ENCODE data around the gene ARL17B.
"Not testable (repeated sequence)": the region's sequence is repeated elsewhere in the genome, so short reads cannot be mapped to it uniquely, and the experiment has no call there.

- TF ChIP-seq CTCF (IDR thresholded peaks at IDR 0.05; ENCODE audit: insufficient read depth, low read length); GABPA (IDR thresholded peaks at IDR 0.05; ENCODE audit: low read depth); POLR2AphosphoS5 (IDR thresholded peaks at IDR 0.05; ENCODE audit: low read depth); REST (IDR thresholded peaks at IDR 0.05; ENCODE audit: insufficient replicate concordance, low read depth): not testable (repeated sequence)
These were observed 21.6 kb upstream of the ARL17B start for GRCh38 chr17:46383118-46383517.
